Ramos (cell line): ENCODE data around the gene COPG2.
"Not testable (repeated sequence)": the region's sequence is repeated elsewhere in the genome, so short reads cannot be mapped to it uniquely, and the experiment has no call there.

ENCODE experiments used
- in situ Hi-C: fragments of 300-500 bp; cut with MboI; formaldehyde crosslinking; loops from one replicate; pipeline ENCODE4 v1.14.3; 2022; ENCODE audit warnings: low sequenced_read_pairs; ENCODE audit not compliant: unreplicated experiment

The COPG2 gene

GRCh38 chr7:130512038-130512437, 156.5 kb downstream of the COPG2 start:
- in situ Hi-C loops, result not testable (repeated sequence)

- in situ Hi-C loops, result no loop called here
These were observed 162.2 kb downstream of the COPG2 start for GRCh38 chr7:130506358-130506757.

GRCh38 chr7:130505753-130506152, 162.8 kb downstream of the COPG2 start:
- in situ Hi-C loops, result no loop called here

- in situ Hi-C loops, result no loop called here
These were observed 167.6 kb downstream of the COPG2 start for GRCh38 chr7:130500910-130501309.

GRCh38 chr7:130500463-130500862, 168.1 kb downstream of the COPG2 start:
- in situ Hi-C loops, result no loop called here

GRCh38 chr7:130494431-130494858, 174.1 kb downstream of the COPG2 start:
- in situ Hi-C loops, result no loop called here

GRCh38 chr7:130493275-130493873, 175.2 kb downstream of the COPG2 start:
- in situ Hi-C loops, result no loop called here

- in situ Hi-C loops, result no loop called here
These were observed 175.8 kb downstream of the COPG2 start for GRCh38 chr7:130492523-130493274.

- in situ Hi-C loops, result no loop called here
These were observed 176.6 kb downstream of the COPG2 start, which contains the start of gene MEST for GRCh38 chr7:130491841-130492522. Gene MEST (plus strand): TSS chr7:130492085. CDS start chr7:130492314, 229 bp downstream.

- in situ Hi-C loops, result no loop called here
These were observed 177.4 kb downstream of the COPG2 start for GRCh38 chr7:130490888-130491804.

- in situ Hi-C loops, result no loop called here
These were observed 178.2 kb downstream of the COPG2 start for GRCh38 chr7:130490311-130490791.

- in situ Hi-C loops, result no loop called here
These were observed 179.2 kb downstream of the COPG2 start for GRCh38 chr7:130489140-130489983.

GRCh38 chr7:130488392-130489139, 180.0 kb downstream of the COPG2 start:
- in situ Hi-C loops, result no loop called here

- in situ Hi-C loops, result no loop called here
These were observed 181.6 kb downstream of the COPG2 start for GRCh38 chr7:130486954-130487436.

- in situ Hi-C loops, result no loop called here
These were observed 182.2 kb downstream of the COPG2 start for GRCh38 chr7:130486114-130486953.

- in situ Hi-C loops, result no loop called here
These were observed 182.8 kb downstream of the COPG2 start for GRCh38 chr7:130485734-130486113.

GRCh38 chr7:130483031-130483430, 185.5 kb downstream of the COPG2 start:
- in situ Hi-C loops, result no loop called here
